COLO668 (cell line): ENCODE measurements around the gene SGSM2.

Experiments
- DNase-seq: peaks from one replicate; lab custom pipeline; 2025; ENCODE audit not compliant: unreplicated experiment; lab: John Stamatoyannopoulos, UW

Gene SGSM2

GRCh38 chr17:2337544-2338314, 428 bp downstream of the SGSM2 start:
- peak; percentile 66 for DNase-seq

GRCh38 chr17:2338315-2338657, 985 bp downstream of the SGSM2 start:
- DNase-seq, result no peak

GRCh38 chr17:2343421-2343820, 6.1 kb downstream of the SGSM2 start:
- no peak for DNase-seq

GRCh38 chr17:2344528-2344927, 7.2 kb downstream of the SGSM2 start:
- DNase-seq, result no peak

GRCh38 chr17:2346475-2346874, 9.2 kb downstream of the SGSM2 start:
- DNase-seq, result no peak

- peak; percentile 86 for DNase-seq
These were observed 10.7 kb downstream of the SGSM2 start for GRCh38 chr17:2347805-2348685.

GRCh38 chr17:2351269-2351668, 14.0 kb downstream of the SGSM2 start:
- DNase-seq, result no peak

GRCh38 chr17:2354311-2354710, 17.0 kb downstream of the SGSM2 start:
- no peak for DNase-seq

- no peak for DNase-seq
These were observed 19.9 kb downstream of the SGSM2 start for GRCh38 chr17:2357237-2357636.

- DNase-seq, result no peak
These were observed 20.7 kb downstream of the SGSM2 start for GRCh38 chr17:2357931-2358434.

- DNase-seq, result peak; percentile 15
These were observed 23.9 kb downstream of the SGSM2 start for GRCh38 chr17:2361010-2361760.

- no peak for DNase-seq
These were observed 24.7 kb downstream of the SGSM2 start for GRCh38 chr17:2362016-2362415.

GRCh38 chr17:2362416-2362815, 25.1 kb downstream of the SGSM2 start:
- DNase-seq, result no peak

- DNase-seq, result no peak
These were observed 25.6 kb downstream of the SGSM2 start for GRCh38 chr17:2362881-2363280.

- DNase-seq, result no peak
These were observed 26.0 kb downstream of the SGSM2 start for GRCh38 chr17:2363318-2363717.

- no peak for DNase-seq
These were observed 26.8 kb downstream of the SGSM2 start for GRCh38 chr17:2363851-2364762.

- no peak for DNase-seq
These were observed 27.4 kb downstream of the SGSM2 start for GRCh38 chr17:2364763-2365116.

- no peak for DNase-seq
These were observed 27.8 kb downstream of the SGSM2 start for GRCh38 chr17:2365132-2365531.

GRCh38 chr17:2366747-2367494, 29.6 kb downstream of the SGSM2 start:
- peak; percentile 2 for DNase-seq

GRCh38 chr17:2368359-2368758, 31.1 kb downstream of the SGSM2 start:
- DNase-seq, result no peak
